OCI-LY1 (cell line): ENCODE results near the gene IFT74.

Experiments
- H2AFZ ChIP-seq: fragments of 200-600 bp; sonication (generic), shearing (Covaris generic); 2 replicates; pipeline ENCODE4 v1.6.0; 2014; ENCODE audit warnings: antibody characterized with exemption, mild to moderate bottlenecking, low read length
- H3F3A ChIP-seq: fragments of 200-600 bp; sonication (generic), shearing (Covaris generic); 2 replicates; pipeline ENCODE4 v1.6.0; 2014; ENCODE audit warnings: mild to moderate bottlenecking, antibody characterized with exemption, low read length, moderate library complexity; ENCODE audit not compliant: insufficient read depth
- H3K27ac ChIP-seq: fragments of 200-600 bp; sonication (generic); 2 replicates; pipeline ENCODE4 v1.5.1; 2014; ENCODE audit warnings: low read length, mixed run types, mild to moderate bottlenecking, low read depth; ENCODE audit not compliant: poor library complexity, severe bottlenecking
- H3K27me3 ChIP-seq: fragments of 200-600 bp; sonication (generic); 2 replicates; pipeline ENCODE4 v1.6.0; 2014; ENCODE audit warnings: antibody characterized with exemption, mild to moderate bottlenecking, low read length, moderate library complexity; ENCODE audit not compliant: insufficient read depth
- H3K36me3 ChIP-seq: fragments of 200-600 bp; sonication (generic); 2 replicates; pipeline ENCODE4 v1.6.1; 2014; ENCODE audit warnings: mild to moderate bottlenecking, antibody characterized with exemption, low read length, moderate library complexity, mixed read lengths; ENCODE audit not compliant: insufficient read depth
- H3K4me1 ChIP-seq: fragments of 200-600 bp; sonication (generic); 2 replicates; pipeline ENCODE4 v1.5.1; 2014; ENCODE audit warnings: mild to moderate bottlenecking, low read length, moderate library complexity; ENCODE audit not compliant: insufficient read depth, severe bottlenecking
- H3K4me2 ChIP-seq: fragments of 200-600 bp; sonication (generic), shearing (Covaris generic); 2 replicates; pipeline ENCODE4 v1.6.1; 2014; ENCODE audit warnings: low read length
- H3K4me3 ChIP-seq: fragments of 200-600 bp; sonication (generic); 2 replicates; pipeline ENCODE4 v1.5.1; 2014; ENCODE audit warnings: low read length, low read depth, mild to moderate bottlenecking, mixed read lengths; ENCODE audit not compliant: poor library complexity, severe bottlenecking
- H3K79me2 ChIP-seq: fragments of 200-600 bp; shearing (Covaris generic); 2 replicates; pipeline ENCODE4 v1.6.1; 2016; ENCODE audit warnings: mixed run types, low read length, mixed read lengths; ENCODE audit not compliant: insufficient read depth
- H3K9ac ChIP-seq: fragments of 200-600 bp; sonication (generic), shearing (Covaris generic); 2 replicates; pipeline ENCODE4 v1.6.1; 2014; ENCODE audit warnings: mild to moderate bottlenecking, low read length, mixed read lengths
- H3K9me2 ChIP-seq: fragments of 200-600 bp; sonication (generic), shearing (Covaris generic); 2 replicates; pipeline ENCODE4 v1.6.1; 2014; ENCODE audit warnings: low read depth, mild to moderate bottlenecking, low read length, mixed read lengths
- H3K9me3 ChIP-seq: fragments of 200-600 bp; shearing (Covaris generic); 2 replicates; pipeline ENCODE4 v1.6.1; 2014; ENCODE audit warnings: low read length, mixed read lengths
- H4K20me1 ChIP-seq: fragments of 200-600 bp; sonication (generic), shearing (Covaris generic); 2 replicates; pipeline ENCODE4 v1.6.0; 2016; ENCODE audit warnings: mild to moderate bottlenecking, low read length; ENCODE audit not compliant: insufficient read depth
- EZH2 ChIP-seq: fragments of 200-600 bp; sonication (generic), shearing (Covaris generic); IDR thresholded peaks from 2 replicates; pipeline ENCODE4 v1.8.0; 2017; ENCODE audit warnings: borderline replicate concordance, mixed run types, mild to moderate bottlenecking, antibody characterized with exemption, low read length, moderate library complexity, mixed read lengths
- TF ChIP-seq, protein P1 (sequence below): fragments of 200-600 bp; sonication (generic), shearing (Covaris generic); IDR thresholded peaks from 2 replicates; pipeline ENCODE4 v1.5.1; 2017; ENCODE audit warnings: mild to moderate bottlenecking, antibody characterized with exemption, low read length, moderate library complexity, mixed read lengths

The IFT74 gene

DNA sequence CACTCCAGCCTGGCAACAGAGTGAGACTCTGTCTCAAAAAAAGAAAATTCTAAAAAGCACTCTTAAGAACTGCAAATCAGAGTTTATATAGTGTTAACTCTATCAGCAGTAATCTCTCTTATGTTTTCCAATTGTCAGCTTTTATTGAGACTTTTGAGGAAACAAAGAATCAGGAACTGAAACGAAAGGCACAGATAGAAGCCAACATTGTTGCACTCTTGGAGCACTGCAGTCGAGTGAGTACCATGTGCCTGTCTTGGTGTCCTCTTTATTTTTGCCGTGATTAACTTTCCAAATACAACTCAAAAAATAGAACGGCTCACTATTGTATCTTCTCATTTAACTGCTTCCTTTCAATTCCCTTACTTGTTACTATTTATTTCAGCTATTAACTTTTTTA is 90.9 kb downstream of the IFT74 start:
- Histone ChIP-seq H3K27ac (no peak overlapping the region), H4K20me1 (no peaks in the 10 kb centered on the region), H3K4me1 (no peaks in the 10 kb centered on the region), H2AFZ (no peak overlapping the region), H3K9me3 (no peaks in the 10 kb centered on the region), H3K4me3 (no peak overlapping the region), H3K79me2 (no peaks in the 10 kb centered on the region), H3F3A (no peaks in the 10 kb centered on the region), H3K9me2 (no peaks in the 10 kb centered on the region), H3K9ac (no peak overlapping the region), H3K27me3 (no peaks in the 10 kb centered on the region), H3K36me3 (no peaks in the 10 kb centered on the region), H3K4me2 (no peak overlapping the region)
- TF ChIP-seq, protein P1, sequence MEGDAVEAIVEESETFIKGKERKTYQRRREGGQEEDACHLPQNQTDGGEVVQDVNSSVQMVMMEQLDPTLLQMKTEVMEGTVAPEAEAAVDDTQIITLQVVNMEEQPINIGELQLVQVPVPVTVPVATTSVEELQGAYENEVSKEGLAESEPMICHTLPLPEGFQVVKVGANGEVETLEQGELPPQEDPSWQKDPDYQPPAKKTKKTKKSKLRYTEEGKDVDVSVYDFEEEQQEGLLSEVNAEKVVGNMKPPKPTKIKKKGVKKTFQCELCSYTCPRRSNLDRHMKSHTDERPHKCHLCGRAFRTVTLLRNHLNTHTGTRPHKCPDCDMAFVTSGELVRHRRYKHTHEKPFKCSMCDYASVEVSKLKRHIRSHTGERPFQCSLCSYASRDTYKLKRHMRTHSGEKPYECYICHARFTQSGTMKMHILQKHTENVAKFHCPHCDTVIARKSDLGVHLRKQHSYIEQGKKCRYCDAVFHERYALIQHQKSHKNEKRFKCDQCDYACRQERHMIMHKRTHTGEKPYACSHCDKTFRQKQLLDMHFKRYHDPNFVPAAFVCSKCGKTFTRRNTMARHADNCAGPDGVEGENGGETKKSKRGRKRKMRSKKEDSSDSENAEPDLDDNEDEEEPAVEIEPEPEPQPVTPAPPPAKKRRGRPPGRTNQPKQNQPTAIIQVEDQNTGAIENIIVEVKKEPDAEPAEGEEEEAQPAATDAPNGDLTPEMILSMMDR = no peak
- TF ChIP-seq EZH2 = no peak

DNA sequence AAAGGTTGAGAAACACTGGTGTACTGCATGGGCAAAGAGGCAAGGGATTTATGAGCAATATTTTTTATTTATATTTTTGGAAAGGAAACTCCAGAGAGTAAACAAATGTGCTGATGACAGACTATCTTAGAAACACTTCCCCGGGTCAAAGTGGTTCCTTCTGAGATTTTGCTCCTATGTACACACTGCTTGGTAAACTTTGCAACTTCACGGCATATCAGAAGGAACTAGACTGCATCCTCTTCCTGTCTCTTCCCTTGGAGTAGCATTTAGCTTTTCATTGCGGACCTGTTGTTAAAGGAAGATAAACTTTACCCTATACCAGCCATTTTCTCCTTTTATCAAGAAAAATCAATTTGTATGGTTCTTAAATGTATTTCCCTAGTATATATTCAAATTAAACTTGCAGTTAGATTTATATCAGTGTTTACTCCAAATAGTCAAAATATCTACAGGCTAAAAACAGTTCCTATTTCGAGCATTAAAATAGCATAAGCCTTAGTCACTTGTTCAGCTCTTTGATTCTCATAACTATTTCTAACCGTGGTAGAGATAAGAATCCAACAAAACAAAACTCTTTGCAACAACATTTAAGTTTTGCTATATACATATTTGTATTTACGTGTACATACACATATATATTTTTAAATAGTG is 97.3 kb downstream of the IFT74 start:
- H3K4me1 ChIP-seq = no peaks in the 10 kb centered on the region
- H3K4me3 ChIP-seq = no peak overlapping the region
- no peaks in the 10 kb centered on the region for H3K9me3 ChIP-seq
- no peak overlapping the region for H3K27ac ChIP-seq
- H3F3A ChIP-seq = no peaks in the 10 kb centered on the region
- H2AFZ ChIP-seq = no peak overlapping the region
- H3K4me2 ChIP-seq = no peak overlapping the region
- no peaks in the 10 kb centered on the region for H3K27me3 ChIP-seq
- no peaks in the 10 kb centered on the region for H3K79me2 ChIP-seq
- TF ChIP-seq EZH2 = no peak
- TF ChIP-seq, protein P1 = no peak
- H3K9me2 ChIP-seq = no peaks in the 10 kb centered on the region
- no peaks in the 10 kb centered on the region for H4K20me1 ChIP-seq
- no peaks in the 10 kb centered on the region for H3K36me3 ChIP-seq
- no peak overlapping the region for H3K9ac ChIP-seq

DNA sequence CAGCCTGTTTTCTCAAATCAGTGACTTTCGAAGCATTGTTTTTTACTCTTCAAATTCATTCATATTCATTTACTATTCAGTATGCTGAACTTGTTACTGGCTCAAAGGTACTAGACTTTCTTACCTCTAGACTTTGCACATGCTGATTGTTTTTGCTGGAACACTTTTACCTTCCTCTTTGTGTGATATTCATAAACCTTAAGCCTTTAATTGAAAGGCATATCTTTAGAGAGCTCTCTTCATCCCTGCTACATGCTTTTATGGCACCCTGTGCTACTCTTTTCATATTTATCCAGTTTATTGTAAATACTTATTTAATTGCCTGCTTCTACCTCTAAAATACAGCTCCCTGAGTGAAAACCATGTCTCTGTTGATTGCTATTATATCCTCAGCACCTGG is 97.9 kb downstream of the IFT74 start:
- no peak overlapping the region for H3K27ac ChIP-seq
- no peaks in the 10 kb centered on the region for H3K79me2 ChIP-seq
- H3K4me3 ChIP-seq = no peak overlapping the region
- no peaks in the 10 kb centered on the region for H3K4me1 ChIP-seq
- no peak overlapping the region for H2AFZ ChIP-seq
- H3F3A ChIP-seq = no peaks in the 10 kb centered on the region
- TF ChIP-seq, protein P1 = no peak
- TF ChIP-seq EZH2 = no peak
- H3K9me2 ChIP-seq = no peaks in the 10 kb centered on the region
- H3K36me3 ChIP-seq = no peaks in the 10 kb centered on the region
- H4K20me1 ChIP-seq = no peaks in the 10 kb centered on the region
- H3K9me3 ChIP-seq = no peaks in the 10 kb centered on the region
- H3K9ac ChIP-seq = no peak overlapping the region
- H3K4me2 ChIP-seq = no peak overlapping the region
- H3K27me3 ChIP-seq = no peaks in the 10 kb centered on the region
